ENCODE results near the gene BICD2. TPM values are rescaled to one million over a fixed set of nuclear protein-coding genes. Genes with fewer than 3 reads are reported as not detected.
A peak's percentile ranks its signal among the peaks of the same experiment; 100 is the strongest.

Gene BICD2
- total RNA-seq, 2 experiments from 2014 or later: 16.5 to 17.2 TPM

DNA sequence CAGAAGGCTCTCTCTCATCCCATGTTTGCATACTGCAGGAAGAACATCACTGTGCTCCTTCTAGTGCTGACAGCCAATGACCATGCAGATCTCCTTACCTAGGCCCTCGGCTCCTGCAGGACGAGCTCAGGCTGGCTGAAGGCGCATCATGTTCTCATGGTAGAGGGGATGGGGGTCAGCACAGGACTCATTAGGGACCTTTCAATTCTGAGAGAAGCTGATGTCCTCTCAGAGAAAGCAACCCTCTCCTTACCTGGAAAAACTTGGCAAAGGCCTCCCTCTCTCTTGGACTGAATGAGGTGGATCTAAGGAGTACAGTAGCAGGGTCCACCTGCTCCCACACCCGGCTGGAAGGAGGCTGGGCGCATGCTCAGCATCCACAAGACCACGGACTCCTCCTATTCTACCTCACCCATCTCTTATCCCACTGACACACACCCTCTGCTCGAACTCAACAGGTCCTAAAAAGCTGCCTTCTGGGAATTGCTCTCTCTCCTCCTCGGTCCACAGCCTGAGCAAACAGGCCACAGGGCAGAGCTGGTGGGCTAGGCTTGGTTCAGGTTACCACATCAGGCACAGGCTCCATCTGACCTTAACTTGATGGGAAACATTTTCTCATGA is 97.6 kb downstream of the BICD2 start:
- Mint-ChIP-seq H3K27me3 (no peaks in the 10 kb centered on the region), H3K4me3 (no peak overlapping the region), H3K4me1 (ENCODE audit: low read depth) (peaks cover 44% of the 10 kb centered on the region), H3K36me3 (peaks cover 9% of the 10 kb centered on the region), H3K27ac (no peak overlapping the region), H3K9me3 (no peaks in the 10 kb centered on the region)
- no peak for DNase-seq
- ChIA-PET CTCF (interaction anchor here (1.2 kb wide), 1 partner anchor 124 kb away, joined by 4 read pairs; no protein-coding TSS in a partner anchor), POLR2A (no interaction called here)
- intact Hi-C loops (cut with micrococcal nuclease): no loop called here

DNA sequence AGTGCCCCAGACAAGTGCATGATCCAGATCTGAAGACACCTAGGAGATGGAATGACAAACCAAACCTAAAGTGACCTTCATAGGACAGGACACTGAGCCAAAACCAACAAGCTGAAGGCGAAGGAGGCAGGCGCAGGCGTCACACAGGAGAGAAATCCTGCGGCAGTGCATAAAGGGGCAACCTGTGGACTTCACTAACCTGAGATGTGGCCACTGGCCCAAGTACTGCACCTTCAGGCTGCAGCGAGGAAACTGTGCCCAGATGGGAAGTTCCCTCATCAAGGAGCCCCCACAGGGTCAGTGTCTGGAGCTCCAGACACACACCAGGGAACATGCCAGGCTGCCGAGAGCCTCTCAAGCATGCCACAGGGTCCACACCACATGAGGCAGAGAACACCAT is 98.4 kb downstream of the BICD2 start:
- Mint-ChIP-seq H3K4me3 (no peak overlapping the region), H3K27me3 (no peaks in the 10 kb centered on the region), H3K4me1 (ENCODE audit: low read depth) (peaks cover 44% of the 10 kb centered on the region), H3K36me3 (peaks cover 12% of the 10 kb centered on the region), H3K9me3 (no peaks in the 10 kb centered on the region), H3K27ac (no peak overlapping the region)
- intact Hi-C loops (cut with micrococcal nuclease): no loop called here
- POLR2A ChIA-PET: no interaction called here
- CTCF ChIA-PET: interaction anchor here (1.2 kb wide), 1 partner anchor 125 kb away, joined by 4 read pairs; no protein-coding TSS in a partner anchor
- no peak for DNase-seq

DNA sequence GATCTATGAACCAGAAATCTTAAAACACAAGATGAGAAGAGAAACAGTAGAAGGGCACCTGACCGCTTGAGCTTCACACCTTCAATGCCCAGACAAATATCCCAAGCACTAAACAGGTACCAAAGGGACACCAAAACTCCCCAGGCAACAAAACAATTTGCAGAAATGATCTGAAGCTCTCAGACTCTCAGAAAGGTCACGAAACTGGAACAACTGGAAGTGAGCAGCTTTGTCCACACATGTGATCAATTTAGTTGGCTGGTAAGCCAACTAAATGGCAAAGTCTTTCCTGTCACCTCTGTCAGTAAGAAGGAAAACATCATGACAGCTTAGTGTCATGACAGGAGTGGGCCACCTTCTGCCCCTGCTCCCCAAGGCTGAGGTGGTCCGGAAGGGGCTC is 98.8 kb downstream of the BICD2 start:
- ChIA-PET POLR2A (no interaction called here), CTCF (interaction anchor here (1.2 kb wide), 1 partner anchor 125 kb away, joined by 4 read pairs; no protein-coding TSS in a partner anchor)
- no peak for DNase-seq
- Mint-ChIP-seq H3K36me3 (peaks cover 12% of the 10 kb centered on the region), H3K4me1 (ENCODE audit: low read depth) (peaks cover 43% of the 10 kb centered on the region), H3K9me3 (no peaks in the 10 kb centered on the region), H3K4me3 (no peak overlapping the region), H3K27ac (no peak overlapping the region), H3K27me3 (no peaks in the 10 kb centered on the region)
- intact Hi-C loops (cut with micrococcal nuclease): no loop called here

DNA sequence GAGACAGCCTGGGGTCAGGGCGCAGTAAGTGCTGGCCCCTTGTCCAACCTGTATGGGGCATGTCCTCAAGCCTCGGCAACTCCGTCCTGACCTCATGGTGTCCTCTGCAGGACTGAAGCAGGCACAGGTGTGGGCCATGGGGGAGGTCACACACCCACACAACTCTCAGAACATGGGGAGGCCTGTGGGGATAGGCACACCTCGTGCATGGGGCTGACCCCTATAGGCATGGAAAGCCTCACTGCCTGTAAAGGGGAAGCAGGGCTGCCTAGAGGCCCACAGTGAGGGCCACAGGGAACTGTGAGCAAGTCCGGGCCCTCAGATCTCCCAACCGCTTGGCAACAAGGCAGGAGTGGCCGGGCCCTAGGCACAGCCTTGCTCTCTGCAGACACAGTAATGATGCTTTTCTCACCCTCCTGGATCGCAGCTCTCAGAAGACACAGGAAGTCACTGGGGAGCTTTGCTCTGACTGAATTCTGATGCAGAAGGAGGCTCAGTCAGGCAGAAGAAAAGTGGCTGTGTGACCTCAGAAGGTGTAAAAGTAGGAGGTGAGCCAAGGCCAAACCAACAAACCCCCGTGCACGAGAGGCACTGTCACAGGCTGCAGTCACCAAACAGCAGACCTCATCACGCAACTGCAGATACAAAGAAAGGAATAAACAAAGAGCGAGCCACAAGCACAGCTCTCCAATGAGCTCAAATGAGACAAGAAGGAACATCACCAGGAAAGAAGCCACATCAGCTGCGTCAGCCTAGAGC is 100.1 kb downstream of the BICD2 start:
- H3K4me1 Mint-ChIP-seq (ENCODE audit: low read depth): peaks cover 43% of the 10 kb centered on the region
- H3K27ac Mint-ChIP-seq: peak overlapping the region; percentile 23
- ChIA-PET CTCF (interaction anchor here (0.8 to 1.0 kb wide), 2 partner anchors 29 to 126 kb away, joined by 3 to 4 read pairs; no protein-coding TSS in a partner anchor), POLR2A (no interaction called here)
- no peaks in the 10 kb centered on the region for H3K9me3 Mint-ChIP-seq
- peaks cover 10% of the 10 kb centered on the region for H3K36me3 Mint-ChIP-seq
- H3K27me3 Mint-ChIP-seq: no peaks in the 10 kb centered on the region
- intact Hi-C loops (cut with micrococcal nuclease): no loop called here
- H3K4me3 Mint-ChIP-seq: no peak overlapping the region
- peak; percentile 38 for DNase-seq

DNA sequence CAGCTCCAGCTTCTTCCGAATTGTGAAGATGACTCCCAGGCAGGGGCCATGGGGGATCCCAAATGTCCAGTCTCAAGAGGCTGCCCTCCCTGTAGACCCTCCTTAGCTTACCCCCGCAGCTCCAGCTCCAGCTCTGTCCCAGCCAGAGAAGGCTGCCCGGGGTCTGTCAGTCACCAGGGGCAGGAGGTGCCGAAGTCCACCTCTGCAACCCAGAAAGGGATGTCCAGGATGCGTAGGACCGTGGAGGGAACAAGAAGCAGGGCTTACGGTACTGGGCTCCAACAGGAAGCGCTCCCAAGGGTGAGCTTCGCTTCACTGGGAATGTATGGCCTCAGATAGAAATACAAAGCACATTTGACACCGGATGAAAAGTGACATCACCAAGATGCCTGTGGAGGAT is 100.7 kb downstream of the BICD2 start:
- CTCF ChIA-PET: no interaction called here

DNA sequence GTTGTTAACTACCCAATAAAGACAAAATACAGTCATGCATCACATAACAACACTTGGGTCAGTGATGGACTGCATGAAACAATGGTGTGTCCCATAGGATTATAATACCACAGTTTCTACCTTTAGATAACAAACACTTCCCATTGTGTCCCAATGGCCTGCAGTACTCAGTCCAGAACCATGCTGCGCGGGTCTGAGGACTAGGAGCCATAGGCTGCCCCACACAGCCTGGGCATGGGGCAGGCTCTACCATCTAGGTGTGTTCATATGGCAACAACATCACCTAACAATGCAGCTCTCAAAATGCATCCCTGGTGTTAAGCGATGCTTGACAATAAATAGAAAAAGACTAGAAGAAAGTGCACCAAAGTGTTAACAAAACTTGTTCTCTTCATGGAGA is 101.5 kb downstream of the BICD2 start:
- Mint-ChIP-seq H3K4me1 (ENCODE audit: low read depth) (peaks cover 31% of the 10 kb centered on the region), H3K9me3 (no peaks in the 10 kb centered on the region), H3K27ac (no peak overlapping the region), H3K4me3 (no peak overlapping the region), H3K27me3 (no peaks in the 10 kb centered on the region), H3K36me3 (peaks cover 10% of the 10 kb centered on the region)
- CTCF ChIA-PET: no interaction called here
- POLR2A ChIA-PET: no interaction called here
- intact Hi-C loops (cut with micrococcal nuclease): no loop called here
- DNase-seq: no peak

More for the DNA sequence above, 100.7 kb downstream of the BICD2 start:
- DNase-seq: no peak
- H3K4me3 Mint-ChIP-seq: no peak overlapping the region
- H3K4me1 Mint-ChIP-seq (ENCODE audit: low read depth): peaks cover 40% of the 10 kb centered on the region
- peaks cover 10% of the 10 kb centered on the region for H3K36me3 Mint-ChIP-seq
- no peak overlapping the region for H3K27ac Mint-ChIP-seq
- POLR2A ChIA-PET: no interaction called here
- intact Hi-C loops (cut with micrococcal nuclease): no loop called here
- H3K27me3 Mint-ChIP-seq: no peaks in the 10 kb centered on the region
- no peaks in the 10 kb centered on the region for H3K9me3 Mint-ChIP-seq

DNA sequence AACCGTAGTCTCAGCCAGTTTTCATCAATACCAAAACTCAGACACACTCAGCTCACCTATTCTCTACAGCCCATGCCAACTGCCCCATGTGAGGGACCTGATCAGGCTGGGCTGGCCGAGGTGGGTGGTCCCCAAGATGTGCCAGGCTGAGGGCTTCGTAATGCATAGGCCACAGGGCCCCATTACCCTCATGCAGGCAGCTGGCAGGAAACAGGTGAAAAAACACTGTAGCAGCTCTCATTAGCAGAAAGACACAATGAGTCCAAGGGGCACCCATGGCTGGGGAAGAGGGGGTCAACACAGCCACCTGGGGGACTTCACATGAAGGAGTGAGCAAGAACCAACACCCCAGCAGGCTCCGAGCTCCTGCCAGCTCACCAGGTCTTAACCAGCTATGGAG is 102.9 kb downstream of the BICD2 start:
- Mint-ChIP-seq H3K9me3 (no peaks in the 10 kb centered on the region), H3K27ac (no peak overlapping the region)
- CTCF ChIA-PET: no interaction called here

More for the DNA sequence above, 102.9 kb downstream of the BICD2 start:
- POLR2A ChIA-PET: no interaction called here
- H3K4me1 Mint-ChIP-seq (ENCODE audit: low read depth): peaks cover 22% of the 10 kb centered on the region
- H3K36me3 Mint-ChIP-seq: peaks cover 14% of the 10 kb centered on the region
- intact Hi-C loops (cut with micrococcal nuclease): no loop called here
- DNase-seq: no peak
- H3K27me3 Mint-ChIP-seq: no peaks in the 10 kb centered on the region
- H3K4me3 Mint-ChIP-seq: no peak overlapping the region

Other genes with a start within 250 kb of the BICD2 start
- gene ECM2, start 228.8 kb downstream of the BICD2 start, total RNA-seq: not detected
- gene IPPK, start 94.7 kb downstream of the BICD2 start, total RNA-seq: 10 to 100 TPM; 10.8 to 11.0 TPM
- 1 to 10 TPM; 7.4 to 7.5 TPM for gene ZNF484, start 113.2 kb upstream of the BICD2 start, total RNA-seq
- gene FGD3, start 182.7 kb upstream of the BICD2 start, total RNA-seq: 10 to 100 TPM; 41.3 to 47.7 TPM